SK-N-DZ (cell line): Measurements from ENCODE around the gene VAV3.

Experiments
- DNase-seq: peaks from one replicate; pipeline ENCODE4 v3.0.0-alpha.2; 2015; ENCODE audit warnings: low spot score

Gene VAV3

GRCh38 chr1:107842241-107842640 lies 122.7 kb downstream of the VAV3 start:
- DNase-seq, result no peak

- no peak for DNase-seq
Measured at GRCh38 chr1:107840725-107841124, 124.3 kb downstream of the VAV3 start.

GRCh38 chr1:107838056-107838455 lies 126.9 kb downstream of the VAV3 start:
- DNase-seq, result no peak

GRCh38 chr1:107835151-107835670 lies 129.8 kb downstream of the VAV3 start:
- DNase-seq, result no peak

GRCh38 chr1:107833061-107833460 lies 131.9 kb downstream of the VAV3 start:
- no peak for DNase-seq

- DNase-seq, result no peak
Measured at GRCh38 chr1:107831921-107832320, 133.1 kb downstream of the VAV3 start.

- DNase-seq, result no peak
Measured at GRCh38 chr1:107830526-107830925, 134.5 kb downstream of the VAV3 start.

- no peak for DNase-seq
Measured at GRCh38 chr1:107830075-107830474, 134.9 kb downstream of the VAV3 start.

- DNase-seq, result no peak
Measured at GRCh38 chr1:107829036-107829770, 135.8 kb downstream of the VAV3 start.

- no peak for DNase-seq
Measured at GRCh38 chr1:107824946-107825345, 140.0 kb downstream of the VAV3 start.

GRCh38 chr1:107821340-107821739 lies 143.6 kb downstream of the VAV3 start:
- no peak for DNase-seq

GRCh38 chr1:107820801-107821200 lies 144.2 kb downstream of the VAV3 start:
- DNase-seq, result no peak

- no peak for DNase-seq
Measured at GRCh38 chr1:107817935-107818334, 147.0 kb downstream of the VAV3 start.

GRCh38 chr1:107817206-107817605 lies 147.8 kb downstream of the VAV3 start:
- DNase-seq, result no peak

- no peak for DNase-seq
Measured at GRCh38 chr1:107810291-107810951, 154.6 kb downstream of the VAV3 start.

- no peak for DNase-seq
Measured at GRCh38 chr1:107807855-107808254, 157.1 kb downstream of the VAV3 start.

- peak; percentile 7 for DNase-seq
Measured at GRCh38 chr1:107807405-107807804, 157.6 kb downstream of the VAV3 start.

- DNase-seq, result no peak
Measured at GRCh38 chr1:107806902-107807301, 158.1 kb downstream of the VAV3 start.

- no peak for DNase-seq
Measured at GRCh38 chr1:107804741-107805140, 160.2 kb downstream of the VAV3 start.

- DNase-seq, result no peak
Measured at GRCh38 chr1:107804134-107804533, 160.8 kb downstream of the VAV3 start.

- DNase-seq, result no peak
Measured at GRCh38 chr1:107803579-107803978, 161.4 kb downstream of the VAV3 start.

- no peak for DNase-seq
Measured at GRCh38 chr1:107802654-107803053, 162.3 kb downstream of the VAV3 start.

GRCh38 chr1:107795994-107796393 lies 169.0 kb downstream of the VAV3 start:
- DNase-seq, result no peak
